ENCODE results near the gene EIF5AL1. TPM values are rescaled to one million over a fixed set of nuclear protein-coding genes. Genes with fewer than 3 reads are reported as not detected.
A peak's percentile ranks its signal among the peaks of the same experiment; 100 is the strongest.
"Not testable (repeated sequence)": the region's sequence is repeated elsewhere in the genome, so short reads cannot be mapped to it uniquely, and the experiment has no call there.

The EIF5AL1 gene
- total and polyA plus RNA-seq, 9 of the 15 experiments (the other 6 are each of a cell fraction or from before 2014, with no cell fraction given) = 0.03 to 3.4 (median 0.53) TPM; not detected in 1

- TF ChIP-seq REST (IDR thresholded peaks at IDR 0.05; ENCODE audit: borderline replicate concordance) (peak; percentile 55), REST (CRISPR knock-in tag; IDR thresholded peaks at IDR 0.05; ENCODE audit: low read depth) (no peak)
Measured at GRCh38 chr10:79502561-79503309, 9.6 kb upstream of the EIF5AL1 start (continued).

- CTCF ChIA-PET (ENCODE audit: low intra/inter-chr PET ratio); H2AFZ ChIP-seq (ENCODE audit: low read depth, low read length); H3K4me2 ChIP-seq (ENCODE audit: insufficient read depth, low read length); intact Hi-C loops (cut with micrococcal nuclease); H3K9me3 ChIP-seq (replicated peaks; ENCODE audit: control insufficient read depth, insufficient read depth, low read depth, low read length); H3K4me3 ChIP-seq; FAIRE-seq; H3K27ac ChIP-seq (ENCODE audit: extremely low read depth, low read depth, low read length); H3K9ac ChIP-seq (ENCODE audit: insufficient read depth in 1 of 2, low read depth in 2 of 2, low read length in 2 of 2); BruUV-seq (replicated peaks); DNase-seq (ENCODE audit: extremely low read depth in 1 of 4, low spot score in 3 of 4); H3K79me2 ChIP-seq (ENCODE audit: control insufficient read depth, insufficient read depth, low read length); H3K36me3 ChIP-seq (ENCODE audit: control insufficient read depth, insufficient read depth, low read length); H4K20me1 ChIP-seq (replicated peaks; ENCODE audit: control insufficient read depth, insufficient read depth, low read length); H3K4me1 ChIP-seq (replicated peaks in 1 of 2; ENCODE audit: control insufficient read depth in 2 of 2, insufficient read depth in 2 of 2, low read length in 2 of 2); in situ Hi-C loops (cut with MboI); H3K9me1 ChIP-seq (ENCODE audit: control insufficient read depth, insufficient read depth, low read length); ATAC-seq; POLR2A ChIA-PET: not testable (repeated sequence)
- 2% methylated on average over 4 of the region's 4 CpGs for WGBS (ENCODE audit: insufficient coverage, low coverage, missing lambda C conversion rate)
- H3K27me3 ChIP-seq (ENCODE audit: control insufficient read depth in 2 of 2, insufficient read depth in 2 of 2, low read length in 2 of 2) = peaks cover 15 to 43% of the 10 kb centered on the region in 2 experiments
Measured at GRCh38 chr10:79503787-79504186, 8.5 kb upstream of the EIF5AL1 start.

GRCh38 chr10:79504483-79504882 is 7.8 kb upstream of the EIF5AL1 start:
- CTCF ChIA-PET (ENCODE audit: low intra/inter-chr PET ratio) = not testable (repeated sequence)

More at GRCh38 chr10:79504483-79504882, 7.8 kb upstream of the EIF5AL1 start:
- H4K20me1 ChIP-seq (replicated peaks; ENCODE audit: control insufficient read depth, insufficient read depth, low read length); H3K9me3 ChIP-seq (replicated peaks; ENCODE audit: control insufficient read depth, insufficient read depth, low read depth, low read length); POLR2A ChIA-PET; H3K9me1 ChIP-seq (ENCODE audit: control insufficient read depth, insufficient read depth, low read length); H3K9ac ChIP-seq (ENCODE audit: insufficient read depth in 1 of 2, low read depth in 2 of 2, low read length in 2 of 2); H3K4me1 ChIP-seq (replicated peaks in 1 of 2; ENCODE audit: control insufficient read depth in 2 of 2, insufficient read depth in 2 of 2, low read length in 2 of 2); intact Hi-C loops (cut with micrococcal nuclease); H3K36me3 ChIP-seq (ENCODE audit: control insufficient read depth, insufficient read depth, low read length); H3K4me3 ChIP-seq; H3K4me2 ChIP-seq (ENCODE audit: insufficient read depth, low read length); H3K79me2 ChIP-seq (ENCODE audit: control insufficient read depth, insufficient read depth, low read length); in situ Hi-C loops (cut with MboI); DNase-seq (ENCODE audit: extremely low read depth in 1 of 4, low spot score in 3 of 4); ATAC-seq; H3K27ac ChIP-seq (ENCODE audit: extremely low read depth, low read depth, low read length); BruUV-seq (replicated peaks); H2AFZ ChIP-seq (ENCODE audit: low read depth, low read length); FAIRE-seq: not testable (repeated sequence)
- WGBS (ENCODE audit: insufficient coverage, low coverage, missing lambda C conversion rate) = no CpG with 5 or more reads among the region's 2 CpGs
- H3K27me3 ChIP-seq (ENCODE audit: control insufficient read depth in 2 of 2, insufficient read depth in 2 of 2, low read length in 2 of 2) = peaks cover 10 to 39% of the 10 kb centered on the region in 2 experiments
